HUDEP-2 (cell line): ENCODE results near the gene HSPB9.

Experiments used
- DNase-seq, 76 experiments: peaks; one replicate each; lab custom pipeline; 2025; ENCODE audit not compliant: unreplicated experiment in 76 of 76; lab: John Stamatoyannopoulos, UW

HSPB9 gene

GRCh38 chr17:42122371-42123303, at the start of gene HSPB9:
Gene HSPB9 (plus strand): TSS chr17:42122804. CDS start chr17:42122851, 47 bp downstream.
- no peak for DNase-seq

- no peak for DNase-seq
Observed at GRCh38 chr17:42075789-42076188, 46.8 kb upstream of the HSPB9 start.

GRCh38 chr17:42076797-42077559, 45.6 kb upstream of the HSPB9 start:
- no peak for DNase-seq

- no peak for DNase-seq
Observed at GRCh38 chr17:42077755-42078154, 44.8 kb upstream of the HSPB9 start.

GRCh38 chr17:42078396-42079043, 44.1 kb upstream of the HSPB9 start:
- DNase-seq = peak in 9 of 76 experiments; percentile 9 to 56 (median 15)

- no peak for DNase-seq
Observed at GRCh38 chr17:42079541-42079940, 43.1 kb upstream of the HSPB9 start.

GRCh38 chr17:42081516-42082129, 41.0 kb upstream of the HSPB9 start:
- no peak for DNase-seq

- peak in 2 of 76 experiments; percentile 4 to 11 for DNase-seq
Observed at GRCh38 chr17:42087042-42087701, 35.4 kb upstream of the HSPB9 start.

GRCh38 chr17:42087736-42088705, 34.6 kb upstream of the HSPB9 start:
- no peak for DNase-seq

- no peak for DNase-seq
Observed at GRCh38 chr17:42088736-42089135, 33.9 kb upstream of the HSPB9 start.

- DNase-seq = peak in 3 of 76 experiments; percentile 4 to 14 (median 5)
Observed at GRCh38 chr17:42090964-42091790, 31.4 kb upstream of the HSPB9 start.

- DNase-seq = no peak
Observed at GRCh38 chr17:42092939-42093338, 29.7 kb upstream of the HSPB9 start.

GRCh38 chr17:42094375-42095069, 28.1 kb upstream of the HSPB9 start:
- DNase-seq = no peak

- no peak for DNase-seq
Observed at GRCh38 chr17:42096360-42097111, 26.1 kb upstream of the HSPB9 start.

- no peak for DNase-seq
Observed at GRCh38 chr17:42097691-42098631, 24.6 kb upstream of the HSPB9 start, which contains the start of gene ZNF385C. Gene ZNF385C (minus strand): TSS chr17:42098473. CDS start chr17:42063056, 35,417 bp downstream.
